Astrocyte of the cerebellum (primary cell): ENCODE results near the gene ALDH7A1.

Experiments used
- DNase-seq: peaks from one replicate; pipeline ENCODE4 v3.0.0-alpha.2; 2011; ENCODE audit warnings: low read depth
- H3K4me3 ChIP-seq: 2 replicates; pipeline ENCODE4 v1.5.1; 2011; ENCODE audit warnings: mild to moderate bottlenecking, low read depth, low read length, moderate library complexity
- CTCF ChIP-seq: IDR thresholded peaks from 2 replicates; pipeline ENCODE4 v1.5.1; 2012; ENCODE audit warnings: low read length, low read depth, moderate library complexity, mild to moderate bottlenecking; ENCODE audit errors: missing control alignments
- in situ Hi-C: cut with HindIII; loops from 2 replicates; pipeline ENCODE4 v1.10.0; 2017; ENCODE audit warnings: low sequenced_read_pairs

The ALDH7A1 gene

GRCh38 chr5:126513703-126514102, 81.3 kb downstream of the ALDH7A1 start:
- in situ Hi-C loops: no loop called here
- H3K4me3 ChIP-seq: no peak overlapping the region
- TF ChIP-seq CTCF: no peak
- no peak for DNase-seq

- no peak for DNase-seq
- in situ Hi-C loops: no loop called here
- no peak overlapping the region for H3K4me3 ChIP-seq
- TF ChIP-seq CTCF: no peak
Observed at GRCh38 chr5:126513302-126513701, 81.7 kb downstream of the ALDH7A1 start.

GRCh38 chr5:126512451-126512850, 82.6 kb downstream of the ALDH7A1 start:
- TF ChIP-seq CTCF: no peak
- in situ Hi-C loops: no loop called here
- H3K4me3 ChIP-seq: no peak overlapping the region
- no peak for DNase-seq

GRCh38 chr5:126511961-126512360, 83.1 kb downstream of the ALDH7A1 start:
- in situ Hi-C loops: no loop called here
- no peak for DNase-seq
- no peak overlapping the region for H3K4me3 ChIP-seq
- TF ChIP-seq CTCF: no peak

GRCh38 chr5:126509339-126509738, 85.7 kb downstream of the ALDH7A1 start:
- no peak for DNase-seq
- no peak for TF ChIP-seq CTCF
- H3K4me3 ChIP-seq: no peak overlapping the region
- in situ Hi-C loops: no loop called here

- in situ Hi-C loops: no loop called here
- peak; percentile 79 for DNase-seq
- no peak for TF ChIP-seq CTCF
- no peak overlapping the region for H3K4me3 ChIP-seq
Observed at GRCh38 chr5:126508962-126509279, 86.1 kb downstream of the ALDH7A1 start.
